Brain microvascular endothelial cell (primary cell): ENCODE data around the gene RAB11FIP4.

ENCODE experiments used
- DNase-seq: peaks from one replicate; pipeline ENCODE4 v3.0.0-alpha.2; 2020
- H3K27ac ChIP-seq: fragments of 250-450 bp; sonication (Bioruptor Pico); 2 replicates; pipeline ENCODE4 v1.5.1; 2020; ENCODE audit warnings: mild to moderate bottlenecking, moderate library complexity
- H3K27me3 ChIP-seq: fragments of 250-450 bp; sonication (Bioruptor Pico); replicated peaks from 2 replicates; pipeline ENCODE4 v1.5.1; 2020; ENCODE audit warnings: mild to moderate bottlenecking
- H3K36me3 ChIP-seq: fragments of 250-450 bp; sonication (Bioruptor Pico); replicated peaks from 2 replicates; pipeline ENCODE4 v1.5.1; 2020; ENCODE audit warnings: mild to moderate bottlenecking
- H3K4me3 ChIP-seq: 2 replicates; pipeline ENCODE4 v1.5.1; 2011; ENCODE audit warnings: low read depth, mild to moderate bottlenecking, control low read depth, low read length, moderate library complexity
- CTCF ChIP-seq: IDR thresholded peaks from 2 replicates; pipeline ENCODE4 v1.5.1; 2011; ENCODE audit warnings: low read depth, mild to moderate bottlenecking, moderate library complexity, low read length, control low read depth, inconsistent platforms; ENCODE audit errors: missing control alignments
- in situ Hi-C: cut with HindIII; loops from 2 replicates; pipeline ENCODE4 v1.10.0; 2017; ENCODE audit warnings: low sequenced_read_pairs, low pct_ligation_motif_present

RAB11FIP4 gene

GRCh38 chr17:31580706-31581490, 189.4 kb downstream of the RAB11FIP4 start:
- Histone ChIP-seq H3K4me3 (no peak overlapping the region), H3K36me3 (peaks cover 47% of the 10 kb centered on the region), H3K27me3 (no peaks in the 10 kb centered on the region), H3K27ac (peak overlapping the region; percentile 49)
- in situ Hi-C loops: no loop called here
- DNase-seq: peak; percentile 69
- no peak for TF ChIP-seq CTCF

- no peak for TF ChIP-seq CTCF
- Histone ChIP-seq H3K36me3 (peaks cover 47% of the 10 kb centered on the region), H3K27ac (peak overlapping the region; percentile 49), H3K4me3 (no peak overlapping the region), H3K27me3 (no peaks in the 10 kb centered on the region)
- DNase-seq: peak; percentile 31
- in situ Hi-C loops: no loop called here
Measured at GRCh38 chr17:31581491-31581890, 190.0 kb downstream of the RAB11FIP4 start.

- Histone ChIP-seq H3K27ac (peak overlapping the region; percentile 49), H3K36me3 (peaks cover 50% of the 10 kb centered on the region), H3K4me3 (no peak overlapping the region), H3K27me3 (no peaks in the 10 kb centered on the region)
- no peak for TF ChIP-seq CTCF
- DNase-seq: peak; percentile 29
- in situ Hi-C loops: no loop called here
Measured at GRCh38 chr17:31582151-31582907, 190.9 kb downstream of the RAB11FIP4 start.

- TF ChIP-seq CTCF: no peak
- H3K27ac ChIP-seq: no peak overlapping the region
- in situ Hi-C loops: no loop called here
- no peaks in the 10 kb centered on the region for H3K27me3 ChIP-seq
- no peak for DNase-seq
- no peak overlapping the region for H3K4me3 ChIP-seq
- H3K36me3 ChIP-seq: peaks cover 41% of the 10 kb centered on the region
Measured at GRCh38 chr17:31583772-31584356, 192.4 kb downstream of the RAB11FIP4 start.

- Histone ChIP-seq H3K27ac (no peak overlapping the region), H3K4me3 (no peak overlapping the region), H3K36me3 (peaks cover 34% of the 10 kb centered on the region), H3K27me3 (no peaks in the 10 kb centered on the region)
- no peak for DNase-seq
- in situ Hi-C loops: no loop called here
- no peak for TF ChIP-seq CTCF
Measured at GRCh38 chr17:31584438-31585279, 193.2 kb downstream of the RAB11FIP4 start.
